Type B pancreatic cell (in vitro differentiated cells): Measurements from ENCODE around the gene SERAC1. TPM values are rescaled to one million over a fixed set of nuclear protein-coding genes. Genes with fewer than 3 reads are reported as not detected.

ENCODE experiments used
- DNase-seq: peaks from one replicate; pipeline ENCODE4 v3.0.0; 2021; ENCODE audit warnings: mixed read lengths; ENCODE audit not compliant: unreplicated experiment; ENCODE audit errors: extremely low spot score
- H3K27ac Mint-ChIP-seq: 2 replicates; pipeline ENCODE4 v1.8.0; 2021; ENCODE audit warnings: mild to moderate bottlenecking, mixed read lengths
- H3K27me3 Mint-ChIP-seq: 2 replicates; pipeline ENCODE4 v1.8.0; 2021; ENCODE audit warnings: mixed read lengths
- H3K36me3 Mint-ChIP-seq: 2 replicates; pipeline ENCODE4 v1.8.0; 2021; ENCODE audit warnings: mixed read lengths
- H3K4me1 Mint-ChIP-seq: one replicate; pipeline ENCODE4 v1.8.0; 2021; ENCODE audit warnings: mixed read lengths; ENCODE audit not compliant: unreplicated experiment
- H3K4me3 Mint-ChIP-seq: 2 replicates; pipeline ENCODE4 v1.8.0; 2021; ENCODE audit warnings: mild to moderate bottlenecking, mixed read lengths
- H3K9me3 Mint-ChIP-seq: 2 replicates; pipeline ENCODE4 v1.8.0; 2021; ENCODE audit warnings: mixed read lengths
- total RNA-seq: library from RNA; stranded (reverse); gene quantifications from 2 replicates; pipeline ENCODE4 v1.2.1, GENCODE V29; 2021; ENCODE audit warnings: low replicate concordance
- TF ChIP-seq, protein P1 (sequence below): fragments of 200-600 bp; sonication (generic); conservative IDR thresholded peaks from 2 replicates; pipeline ENCODE4 v1.5.0; 2021; ENCODE audit warnings: antibody characterized with exemption, mild to moderate bottlenecking

SERAC1 gene
- total RNA-seq, 1 donor from 2014 or later = 11.2 TPM

DNA sequence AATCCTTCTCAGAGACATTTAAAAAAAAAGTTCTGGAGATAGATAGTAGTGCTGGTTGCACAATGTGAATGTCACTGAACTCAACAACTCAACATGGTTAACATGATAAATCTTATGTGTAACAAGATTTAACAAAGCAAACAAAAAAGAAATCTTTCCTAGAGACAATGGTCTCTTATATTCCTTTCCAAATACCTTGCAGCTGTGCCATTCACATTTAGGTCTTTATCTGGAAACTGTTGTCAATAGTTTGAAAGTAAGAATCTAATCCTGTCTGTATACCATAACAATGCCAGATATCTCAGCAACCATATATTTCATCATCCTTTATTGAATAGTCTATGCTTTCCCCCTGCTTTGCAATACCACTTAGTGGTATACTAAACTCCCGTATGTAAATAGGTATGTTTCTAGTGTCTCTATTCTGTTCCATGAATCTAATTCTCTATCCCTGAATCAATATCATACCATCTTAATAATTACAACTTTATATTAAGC lies 2.1 kb downstream of the SERAC1 start:
- Mint-ChIP-seq H3K4me1 (peaks cover 17% of the 10 kb centered on the region), H3K36me3 (no peaks in the 10 kb centered on the region), H3K4me3 (no peak overlapping the region)

DNA sequence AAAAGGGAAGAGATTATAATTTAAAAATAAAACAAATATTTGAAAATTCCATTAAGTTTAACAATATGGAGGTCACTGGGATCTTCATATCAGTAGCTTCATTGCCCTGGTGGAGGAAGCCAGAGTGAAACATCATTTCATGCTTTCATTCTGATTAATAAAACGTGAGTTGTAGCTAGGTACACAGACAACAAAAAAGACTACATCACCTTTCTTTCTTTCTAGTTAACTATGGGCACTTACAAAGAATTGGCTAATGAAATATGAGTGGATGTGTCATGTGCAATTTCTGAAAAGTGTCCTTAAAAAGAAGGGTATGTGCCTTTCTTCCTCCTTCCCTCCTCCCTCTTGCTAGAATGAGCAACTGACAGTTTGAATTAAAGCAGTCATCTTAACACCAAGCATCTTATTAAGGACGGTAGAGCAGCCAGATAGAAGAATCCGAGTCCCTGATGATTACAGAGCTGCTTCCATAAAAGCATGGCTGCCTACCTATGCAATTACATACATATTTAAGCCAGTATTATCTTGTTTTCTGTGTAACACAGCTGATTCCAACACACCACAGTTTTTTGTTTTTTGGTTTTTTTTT lies 3.4 kb downstream of the SERAC1 start:
- Mint-ChIP-seq H3K9me3 (no peaks in the 10 kb centered on the region), H3K27me3 (no peaks in the 10 kb centered on the region), H3K36me3 (peaks cover 9% of the 10 kb centered on the region), H3K27ac (no peak overlapping the region), H3K4me1 (peaks cover 9% of the 10 kb centered on the region), H3K4me3 (no peak overlapping the region)
- TF ChIP-seq, protein P1, sequence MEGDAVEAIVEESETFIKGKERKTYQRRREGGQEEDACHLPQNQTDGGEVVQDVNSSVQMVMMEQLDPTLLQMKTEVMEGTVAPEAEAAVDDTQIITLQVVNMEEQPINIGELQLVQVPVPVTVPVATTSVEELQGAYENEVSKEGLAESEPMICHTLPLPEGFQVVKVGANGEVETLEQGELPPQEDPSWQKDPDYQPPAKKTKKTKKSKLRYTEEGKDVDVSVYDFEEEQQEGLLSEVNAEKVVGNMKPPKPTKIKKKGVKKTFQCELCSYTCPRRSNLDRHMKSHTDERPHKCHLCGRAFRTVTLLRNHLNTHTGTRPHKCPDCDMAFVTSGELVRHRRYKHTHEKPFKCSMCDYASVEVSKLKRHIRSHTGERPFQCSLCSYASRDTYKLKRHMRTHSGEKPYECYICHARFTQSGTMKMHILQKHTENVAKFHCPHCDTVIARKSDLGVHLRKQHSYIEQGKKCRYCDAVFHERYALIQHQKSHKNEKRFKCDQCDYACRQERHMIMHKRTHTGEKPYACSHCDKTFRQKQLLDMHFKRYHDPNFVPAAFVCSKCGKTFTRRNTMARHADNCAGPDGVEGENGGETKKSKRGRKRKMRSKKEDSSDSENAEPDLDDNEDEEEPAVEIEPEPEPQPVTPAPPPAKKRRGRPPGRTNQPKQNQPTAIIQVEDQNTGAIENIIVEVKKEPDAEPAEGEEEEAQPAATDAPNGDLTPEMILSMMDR = no peak
- DNase-seq = no peak

More for the DNA sequence above, 2.1 kb downstream of the SERAC1 start:
- DNase-seq = no peak
- no peaks in the 10 kb centered on the region for H3K9me3 Mint-ChIP-seq
- H3K27me3 Mint-ChIP-seq = no peaks in the 10 kb centered on the region
- TF ChIP-seq, protein P1 = no peak
- no peak overlapping the region for H3K27ac Mint-ChIP-seq

DNA sequence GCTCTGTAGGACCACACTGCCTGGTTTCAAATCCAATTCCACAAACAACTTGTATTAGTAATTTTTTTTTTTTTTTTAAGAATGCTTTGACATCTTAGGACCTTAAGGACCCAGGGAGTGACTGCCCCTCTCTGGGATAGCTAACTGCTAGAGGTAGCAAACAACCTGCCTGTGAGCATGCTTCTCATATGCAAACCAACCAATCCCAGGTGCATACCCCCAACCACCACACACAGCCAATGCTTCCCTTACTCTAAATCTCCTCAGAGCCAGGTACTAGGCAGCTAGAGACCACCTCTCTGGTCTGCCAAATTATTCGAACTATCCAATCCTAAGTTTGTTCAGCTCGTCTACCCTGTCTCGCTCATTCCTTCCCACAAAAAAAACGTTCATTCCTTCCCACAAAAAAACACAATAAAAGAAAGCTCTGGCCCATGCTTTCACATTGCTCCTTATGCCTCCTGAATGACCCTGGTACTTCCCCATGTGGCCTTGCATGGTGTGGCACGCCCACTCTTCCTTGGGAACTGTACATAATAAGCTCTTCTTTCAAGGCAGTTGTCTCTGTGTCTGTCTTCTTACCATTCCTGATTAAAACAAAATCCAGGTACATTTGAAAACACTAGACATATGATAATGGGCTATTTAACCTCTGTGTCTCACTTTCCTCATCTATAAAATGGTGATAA lies 6.4 kb downstream of the SERAC1 start:
- Mint-ChIP-seq H3K9me3 (no peaks in the 10 kb centered on the region), H3K27ac (no peak overlapping the region), H3K4me1 (peaks cover 6% of the 10 kb centered on the region), H3K36me3 (peaks cover 13% of the 10 kb centered on the region), H3K4me3 (no peak overlapping the region), H3K27me3 (no peaks in the 10 kb centered on the region)
- TF ChIP-seq, protein P1 = no peak
- no peak for DNase-seq

DNA sequence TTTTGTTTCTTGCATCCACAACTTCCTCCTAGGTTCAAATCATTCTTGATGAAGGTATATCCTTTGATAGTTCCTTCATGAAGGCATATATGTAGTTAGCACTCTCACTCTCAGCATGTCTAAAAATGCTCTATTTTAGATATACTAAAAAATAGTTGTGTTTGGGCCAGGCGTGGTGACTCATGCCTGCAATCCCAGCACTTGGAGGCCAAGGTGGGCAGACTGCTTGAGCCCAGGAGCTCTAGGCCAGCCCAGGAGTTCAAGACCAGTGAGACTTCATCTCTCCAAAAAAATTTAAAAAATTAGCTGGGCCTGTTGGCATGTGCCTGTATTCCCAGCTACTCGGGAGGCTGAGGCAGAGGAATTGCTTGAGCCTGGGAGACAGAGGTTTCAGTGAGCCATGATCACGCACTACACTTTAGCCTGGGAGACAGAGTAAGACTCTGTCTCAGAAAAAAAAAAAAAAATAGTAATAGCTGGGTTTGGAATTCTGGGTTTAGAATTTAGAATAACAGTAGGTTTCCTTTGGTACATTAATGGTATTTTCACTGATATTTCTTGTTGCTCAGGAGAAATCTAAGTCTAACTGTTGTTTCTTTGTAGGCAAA lies 7.0 kb downstream of the SERAC1 start:
- Mint-ChIP-seq H3K27ac (no peak overlapping the region), H3K4me1 (peaks cover 4% of the 10 kb centered on the region)

DNA sequence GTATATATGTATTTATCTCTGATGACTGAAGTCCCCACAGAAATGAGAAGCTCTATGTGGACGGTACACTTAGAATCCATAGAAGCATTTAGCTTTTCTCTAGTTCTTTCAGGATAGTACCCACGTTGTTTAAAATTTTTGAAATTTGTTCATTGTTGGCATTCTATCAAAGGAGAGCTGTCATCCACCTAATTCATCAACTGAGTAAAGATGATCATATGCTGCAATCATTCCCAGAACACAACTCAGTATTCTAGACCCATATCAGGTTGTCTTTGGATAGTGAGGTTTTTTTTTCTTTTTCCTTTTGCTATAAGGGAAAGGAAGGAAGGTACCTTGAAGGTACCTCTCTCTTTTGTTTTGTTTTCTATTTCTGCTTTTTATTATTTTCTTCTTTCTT lies 9.3 kb downstream of the SERAC1 start:
- Mint-ChIP-seq H3K27ac (no peak overlapping the region), H3K9me3 (no peaks in the 10 kb centered on the region), H3K4me3 (no peak overlapping the region)

More for the DNA sequence above, 7.0 kb downstream of the SERAC1 start:
- Mint-ChIP-seq H3K36me3 (peaks cover 13% of the 10 kb centered on the region), H3K27me3 (no peaks in the 10 kb centered on the region), H3K9me3 (no peaks in the 10 kb centered on the region), H3K4me3 (no peak overlapping the region)
- no peak for DNase-seq
- TF ChIP-seq, protein P1 = no peak

More for the DNA sequence above, 9.3 kb downstream of the SERAC1 start:
- TF ChIP-seq, protein P1 = no peak
- H3K4me1 Mint-ChIP-seq = peaks cover 4% of the 10 kb centered on the region
- no peak for DNase-seq
- no peaks in the 10 kb centered on the region for H3K27me3 Mint-ChIP-seq
- H3K36me3 Mint-ChIP-seq = peaks cover 17% of the 10 kb centered on the region
